GM18951 (cell line): Measurements from ENCODE around the gene ME1.
"Not testable (repeated sequence)": the region's sequence is repeated elsewhere in the genome, so short reads cannot be mapped to it uniquely, and the experiment has no call there.

Experiments used
- POLR2A ChIP-seq: IDR thresholded peaks from 4 replicates; pipeline ENCODE4 v1.6.1; 2011; ENCODE audit warnings: mild to moderate bottlenecking; ENCODE audit not compliant: insufficient read length, insufficient read depth; ENCODE audit errors: extremely low read depth
- in situ Hi-C: fragments of 300-500 bp; cut with MboI; formaldehyde crosslinking; loops from one replicate; pipeline ENCODE4 v1.12.0; 2022; ENCODE audit warnings: low sequenced_read_pairs, mixed read lengths, inconsistent platforms; ENCODE audit not compliant: unreplicated experiment

ME1 gene

DNA sequence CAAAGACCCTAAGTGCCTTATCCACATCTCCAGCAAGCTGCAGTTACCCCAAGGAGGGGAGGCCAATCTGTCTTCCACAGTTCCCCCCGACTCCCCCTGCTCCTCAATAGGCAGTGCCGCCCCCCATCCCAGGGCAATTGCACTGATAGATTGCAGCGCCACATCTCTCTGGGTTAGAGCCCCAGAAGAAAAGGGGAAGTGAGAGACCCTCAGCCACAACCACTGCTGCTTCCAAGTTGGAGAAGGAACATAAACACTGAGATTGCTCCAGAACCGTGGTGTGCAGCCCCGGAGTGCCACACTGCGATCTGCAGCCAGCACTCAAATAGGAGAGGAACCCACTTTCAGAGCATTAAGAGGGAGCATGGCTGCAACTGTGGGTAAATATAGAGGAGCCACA lies 136.2 kb downstream of the ME1 start:
- in situ Hi-C loops: no loop called here
- TF ChIP-seq POLR2A: no peak

DNA sequence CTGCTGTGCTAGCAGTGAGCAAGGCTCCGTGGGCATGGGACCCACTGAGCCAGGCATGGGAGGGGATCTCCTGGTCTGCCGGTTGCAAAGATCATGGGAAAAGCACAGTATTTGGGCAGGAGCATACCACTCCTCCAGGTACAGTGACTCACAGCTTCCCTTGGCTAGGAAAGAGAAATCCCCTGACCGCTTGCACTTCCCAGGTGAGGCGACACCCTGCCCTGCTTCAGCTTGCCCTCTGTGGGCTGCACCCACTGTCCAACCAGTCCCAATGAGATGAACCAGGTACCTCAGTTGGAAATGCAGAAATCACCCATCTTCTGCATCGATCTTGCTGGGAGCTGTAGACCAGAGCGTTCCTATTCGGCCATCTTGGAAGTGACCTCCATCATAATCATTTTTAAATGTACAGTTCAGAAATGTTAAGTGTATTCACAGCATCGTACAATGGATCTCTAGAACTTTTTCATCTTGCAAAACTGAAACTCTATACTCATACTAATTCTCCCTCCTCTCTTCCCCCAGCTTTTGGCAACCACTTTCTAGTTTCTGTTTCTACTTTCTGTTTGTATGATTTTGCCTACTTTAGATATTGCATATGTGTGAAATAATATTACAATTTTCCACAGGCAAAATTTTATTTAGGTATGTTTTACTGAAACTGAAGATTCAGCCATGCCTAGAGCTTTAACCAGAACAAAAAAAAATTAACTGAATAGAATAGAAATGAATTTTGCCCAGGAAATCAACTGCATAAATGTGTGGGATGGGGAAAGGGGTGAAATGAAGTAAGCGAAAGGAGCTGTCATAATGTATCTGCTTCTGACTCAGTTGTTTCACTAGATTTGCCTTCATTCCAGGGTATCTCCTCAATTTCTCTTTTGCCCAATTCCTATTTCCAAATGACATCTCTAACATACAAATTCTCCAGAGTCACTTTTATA lies 137.7 kb downstream of the ME1 start:
- in situ Hi-C loops: no loop called here
- no peak for TF ChIP-seq POLR2A

DNA sequence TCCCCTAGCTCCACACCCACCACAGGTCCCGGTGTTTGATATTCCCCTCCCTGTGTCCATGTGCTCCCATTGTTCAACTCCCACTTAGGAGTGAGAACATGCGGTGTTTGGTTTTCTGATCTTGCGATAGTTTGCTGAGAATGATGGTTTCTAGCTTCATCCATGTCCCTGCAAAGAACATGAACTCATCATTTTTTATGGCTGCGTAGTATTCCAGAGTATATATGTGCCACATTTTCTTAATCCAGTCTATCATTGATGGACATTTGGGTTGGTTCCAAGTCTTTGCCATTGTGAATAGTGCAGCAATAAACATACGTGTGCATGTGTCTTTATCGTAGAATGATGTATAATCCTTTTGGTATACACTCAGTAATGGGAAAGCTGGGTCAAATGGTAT lies 143.6 kb downstream of the ME1 start:
- in situ Hi-C loops: not testable (repeated sequence)

DNA sequence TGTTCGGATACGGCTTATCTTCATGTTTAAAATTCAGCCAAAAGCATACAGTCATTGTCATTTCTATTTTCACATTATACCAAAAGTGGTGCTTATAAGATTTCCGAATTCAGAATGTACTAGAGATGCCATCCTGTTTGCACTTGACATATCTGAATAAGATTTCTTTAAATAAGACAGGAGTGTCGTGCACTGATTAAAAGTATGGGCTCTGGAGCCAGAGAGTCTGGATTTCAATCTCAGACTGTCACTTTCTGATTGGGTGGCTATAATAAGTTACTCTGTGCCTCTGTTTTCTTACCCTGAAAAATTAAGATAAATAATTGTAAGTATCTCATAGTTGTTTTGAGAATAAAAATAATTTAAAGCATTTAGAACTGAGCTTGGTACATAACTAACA lies 144.9 kb downstream of the ME1 start:
- TF ChIP-seq POLR2A: no peak
- in situ Hi-C loops: no loop called here

DNA sequence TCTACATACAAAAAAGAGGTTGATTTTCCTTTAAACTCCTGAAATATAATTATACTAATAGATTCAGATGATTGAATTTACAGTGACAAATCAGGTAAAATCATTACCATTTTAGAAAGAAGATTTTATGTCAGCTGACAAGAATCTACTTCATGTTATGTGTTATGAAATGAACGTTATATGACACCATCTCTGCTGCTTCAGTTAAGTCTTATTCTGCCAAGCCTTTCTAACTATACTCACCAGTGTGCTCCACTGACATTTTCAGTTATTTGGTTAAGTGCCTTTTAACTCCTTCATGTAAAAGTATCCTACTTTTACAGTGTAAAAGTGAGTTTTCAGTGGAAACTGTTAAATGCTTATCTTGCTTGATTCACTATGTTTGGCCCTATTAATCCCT lies 157.3 kb downstream of the ME1 start:
- no peak for TF ChIP-seq POLR2A
- in situ Hi-C loops: no loop called here

DNA sequence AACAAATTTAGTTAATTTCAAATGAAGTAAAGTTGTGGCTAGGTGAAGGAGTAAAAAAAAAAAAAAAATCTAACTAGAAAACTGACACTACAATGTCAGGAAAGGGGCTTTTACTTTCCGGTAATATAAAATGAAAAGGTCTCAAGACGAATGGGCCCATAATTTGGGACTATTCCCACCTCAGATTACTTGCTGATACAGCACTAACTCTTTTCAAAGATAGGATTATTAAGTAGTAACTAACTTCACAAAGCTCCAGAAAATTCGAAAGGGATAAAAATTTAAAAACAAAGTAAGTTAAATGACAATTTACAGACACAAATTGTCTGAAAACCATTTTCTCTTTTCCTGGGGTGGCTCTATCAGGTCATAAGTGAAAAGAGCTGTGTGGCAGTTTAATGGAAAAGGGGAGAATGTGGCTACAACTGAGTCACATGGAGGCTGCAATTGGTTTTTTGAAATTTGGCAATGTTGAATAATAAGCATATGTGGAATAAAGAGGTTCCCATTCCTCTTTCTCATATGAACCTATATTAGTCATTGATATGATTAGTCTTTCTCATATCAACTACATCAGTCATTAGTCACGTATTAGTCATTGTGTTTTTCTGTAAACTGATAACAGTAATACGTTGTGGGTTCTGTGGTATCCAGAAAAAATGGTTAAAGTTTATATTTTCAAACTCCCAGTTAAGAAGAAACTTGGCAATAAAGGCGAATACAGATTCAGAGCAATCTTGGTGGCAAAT lies 159.7 kb downstream of the ME1 start:
- in situ Hi-C loops: no loop called here
- no peak for TF ChIP-seq POLR2A

DNA sequence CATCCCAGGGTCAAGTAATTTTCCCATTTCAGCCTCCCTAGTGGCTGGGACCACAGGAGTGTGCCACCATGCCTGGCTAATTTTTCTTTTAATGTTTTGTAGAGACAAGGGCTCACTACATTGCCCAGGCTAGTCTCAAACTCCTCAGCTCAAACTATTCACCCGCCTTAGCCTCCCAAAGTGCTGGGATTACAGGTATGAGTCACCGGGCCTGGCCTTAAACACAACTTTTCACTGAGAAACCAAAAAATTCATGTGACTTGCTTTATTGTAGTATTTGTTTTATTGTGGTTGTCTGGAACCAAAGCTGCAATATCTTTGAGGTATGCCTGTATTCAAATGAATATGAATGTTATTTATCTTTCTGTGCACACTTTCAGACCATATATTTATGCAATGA lies 165.5 kb downstream of the ME1 start:
- TF ChIP-seq POLR2A: no peak
- in situ Hi-C loops: no loop called here

DNA sequence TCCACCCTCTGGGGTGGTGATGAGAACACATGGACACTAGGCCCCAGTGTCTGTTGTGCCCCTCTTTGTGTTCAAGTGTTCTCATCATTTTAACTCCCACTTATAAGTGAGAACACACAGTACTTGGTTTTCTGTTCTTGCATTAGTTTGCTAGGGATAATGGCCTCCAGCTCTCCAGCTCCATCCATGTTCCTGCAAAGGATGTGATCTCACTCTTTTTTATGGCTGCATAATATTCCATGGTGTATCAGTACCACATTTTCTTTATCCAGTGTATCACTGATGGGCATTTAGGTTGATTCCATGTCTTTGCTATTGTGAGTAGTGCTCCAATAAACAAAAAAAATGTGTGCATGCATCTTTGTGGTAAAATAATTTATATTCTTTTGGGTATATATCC lies 170.3 kb downstream of the ME1 start:
- in situ Hi-C loops: no loop called here
- no peak for TF ChIP-seq POLR2A

DNA sequence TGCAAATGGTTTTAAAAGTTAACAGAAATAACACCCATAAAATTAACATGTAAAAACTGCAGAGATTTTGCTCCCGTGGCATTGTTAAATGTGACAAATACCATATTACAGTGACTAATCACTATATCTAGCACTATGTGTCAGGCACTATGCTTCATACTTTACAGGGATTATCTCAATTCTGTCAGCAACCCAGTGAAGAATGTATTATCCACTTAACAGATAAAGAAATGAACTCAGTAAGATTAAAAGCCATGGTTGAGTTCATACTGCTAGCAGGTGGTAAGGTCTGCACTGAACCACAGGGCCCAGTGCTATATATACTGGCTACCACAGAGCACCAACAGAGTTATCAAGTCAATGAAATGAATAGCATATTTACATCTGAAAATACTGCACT lies 172.3 kb downstream of the ME1 start:
- TF ChIP-seq POLR2A: no peak

DNA sequence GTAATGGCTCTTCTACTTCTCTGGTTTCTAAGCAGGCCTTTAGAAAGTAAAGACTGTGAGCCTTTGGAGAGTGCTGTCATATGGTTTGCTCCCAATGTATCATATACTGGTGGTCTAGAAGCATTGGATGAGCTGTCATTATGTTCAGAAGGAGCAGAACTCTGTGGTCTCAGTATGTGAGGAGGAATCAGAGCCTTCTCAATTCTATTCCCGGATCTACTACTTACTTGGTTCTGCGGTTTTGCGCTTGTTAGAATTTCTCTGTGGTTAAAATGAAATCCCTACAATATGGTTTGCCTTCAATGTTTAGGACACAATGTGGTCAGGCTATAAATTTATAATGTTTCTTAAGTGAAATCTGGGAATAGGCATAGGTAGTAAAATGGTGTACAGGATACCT lies 173.1 kb downstream of the ME1 start:
- TF ChIP-seq POLR2A: no peak
- in situ Hi-C loops: no loop called here

More for the DNA sequence above, 172.3 kb downstream of the ME1 start:
- in situ Hi-C loops: no loop called here

DNA sequence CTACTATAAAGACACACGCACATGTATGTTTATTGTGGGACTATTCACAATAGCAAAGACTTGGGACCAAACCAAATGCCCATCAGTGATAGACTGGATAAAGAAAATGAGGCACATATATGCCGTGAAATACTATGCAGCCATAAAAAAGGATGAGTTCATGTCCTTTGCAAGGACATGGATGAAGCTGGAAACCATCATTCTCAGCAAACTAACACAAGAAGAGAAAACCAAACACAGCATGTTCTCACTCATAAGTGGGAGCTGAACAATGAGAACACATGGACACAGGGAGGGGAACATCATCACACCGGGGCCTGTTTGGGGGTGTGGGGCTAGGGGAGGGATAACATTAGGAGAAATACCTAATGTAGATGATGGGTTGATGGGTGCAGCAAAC lies 174.1 kb downstream of the ME1 start:
- in situ Hi-C loops: not testable (repeated sequence)

DNA sequence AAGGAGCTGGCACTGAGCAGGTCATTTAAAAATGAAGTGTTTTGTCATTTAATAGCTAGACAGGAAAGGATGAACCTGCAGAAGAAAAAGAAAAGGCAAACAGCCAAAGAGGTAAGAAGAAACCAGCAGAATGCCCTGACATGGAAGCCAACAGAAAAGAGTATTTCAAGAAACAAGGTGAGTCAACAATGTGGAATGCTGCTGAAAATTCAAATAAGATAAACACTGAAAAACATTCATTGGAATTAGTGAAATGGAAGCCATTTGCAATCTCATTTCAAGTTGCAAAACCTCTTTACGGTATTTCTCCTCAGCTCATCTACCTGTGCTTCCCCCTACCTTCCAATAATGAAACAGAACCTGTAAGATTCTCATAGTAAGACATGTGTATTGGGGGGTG lies 178.1 kb downstream of the ME1 start:
- TF ChIP-seq POLR2A: no peak
- in situ Hi-C loops: no loop called here

DNA sequence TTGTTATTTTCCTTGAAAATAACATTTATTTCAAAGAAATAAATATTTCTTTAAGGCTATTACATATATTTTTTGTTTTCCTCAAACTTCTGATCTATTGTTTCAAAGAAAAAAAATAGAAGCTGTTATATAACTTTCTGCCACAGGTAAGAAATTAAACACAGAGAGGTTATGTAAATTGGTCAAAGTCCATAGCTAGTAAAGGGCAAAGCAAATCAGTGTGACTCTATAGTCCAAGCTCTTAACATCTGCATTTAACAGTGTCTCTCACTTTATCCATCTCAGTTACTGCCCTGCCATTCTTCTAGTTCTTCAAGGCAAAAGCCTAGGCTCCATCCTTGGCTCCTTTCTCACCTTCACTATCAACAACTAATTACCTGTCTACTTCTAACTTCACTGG lies 180.6 kb downstream of the ME1 start:
- TF ChIP-seq POLR2A: no peak
- in situ Hi-C loops: no loop called here

DNA sequence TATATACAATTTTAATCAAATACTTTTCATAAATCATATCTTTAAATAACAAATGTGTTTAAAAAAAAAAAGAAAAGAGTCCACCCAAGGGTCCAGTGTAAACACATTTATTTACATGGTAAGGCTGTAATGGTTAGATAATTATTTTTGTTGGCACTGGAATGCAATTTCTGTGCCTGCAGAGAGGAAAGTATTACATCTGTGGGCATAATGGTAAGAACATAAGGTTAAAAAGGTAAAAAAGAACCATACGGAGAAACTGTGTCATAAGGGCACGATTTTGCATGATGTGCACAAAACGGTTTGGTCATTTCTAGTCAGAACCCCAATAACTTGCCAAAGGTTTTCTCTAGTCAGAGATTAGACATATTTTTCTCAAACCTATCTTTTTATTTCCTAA lies 183.4 kb downstream of the ME1 start:
- in situ Hi-C loops: no loop called here
- no peak for TF ChIP-seq POLR2A
